Measurements from ENCODE around the gene KANK2. TPM values are rescaled to one million over a fixed set of nuclear protein-coding genes. Genes with fewer than 3 reads are reported as not detected.

KANK2 gene
- total RNA-seq, 4 donors from 2014 or later = 326 to 762 (median 535) TPM

DNA sequence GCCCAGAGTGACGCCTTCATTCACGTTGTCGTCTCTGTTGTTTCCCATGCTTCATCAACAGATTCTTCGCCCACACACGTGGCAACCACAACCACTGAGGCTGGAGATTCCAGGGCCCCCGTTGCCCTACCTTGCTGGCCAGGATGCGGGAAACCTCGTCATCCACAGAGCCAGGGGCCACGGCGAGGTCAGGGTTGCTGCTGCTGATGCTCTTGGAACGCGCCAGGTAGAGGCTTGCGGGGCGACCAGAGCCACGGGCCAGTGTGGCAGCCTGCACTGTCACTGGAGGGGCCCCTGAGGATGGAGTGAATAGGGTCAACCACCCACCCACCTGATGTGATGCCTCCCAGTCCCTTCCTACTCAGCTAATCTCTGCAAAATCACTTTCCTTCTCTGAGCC, 35.7 kb upstream of the KANK2 start:
- TF ChIP-seq POLR2A (IDR thresholded peaks at IDR 0.05) = no peak
- TF ChIP-seq, protein P1, sequence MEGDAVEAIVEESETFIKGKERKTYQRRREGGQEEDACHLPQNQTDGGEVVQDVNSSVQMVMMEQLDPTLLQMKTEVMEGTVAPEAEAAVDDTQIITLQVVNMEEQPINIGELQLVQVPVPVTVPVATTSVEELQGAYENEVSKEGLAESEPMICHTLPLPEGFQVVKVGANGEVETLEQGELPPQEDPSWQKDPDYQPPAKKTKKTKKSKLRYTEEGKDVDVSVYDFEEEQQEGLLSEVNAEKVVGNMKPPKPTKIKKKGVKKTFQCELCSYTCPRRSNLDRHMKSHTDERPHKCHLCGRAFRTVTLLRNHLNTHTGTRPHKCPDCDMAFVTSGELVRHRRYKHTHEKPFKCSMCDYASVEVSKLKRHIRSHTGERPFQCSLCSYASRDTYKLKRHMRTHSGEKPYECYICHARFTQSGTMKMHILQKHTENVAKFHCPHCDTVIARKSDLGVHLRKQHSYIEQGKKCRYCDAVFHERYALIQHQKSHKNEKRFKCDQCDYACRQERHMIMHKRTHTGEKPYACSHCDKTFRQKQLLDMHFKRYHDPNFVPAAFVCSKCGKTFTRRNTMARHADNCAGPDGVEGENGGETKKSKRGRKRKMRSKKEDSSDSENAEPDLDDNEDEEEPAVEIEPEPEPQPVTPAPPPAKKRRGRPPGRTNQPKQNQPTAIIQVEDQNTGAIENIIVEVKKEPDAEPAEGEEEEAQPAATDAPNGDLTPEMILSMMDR (IDR thresholded peaks at IDR 0.05) = no peak
- no peak for DNase-seq
- Histone ChIP-seq H3K36me3 (no peaks in the 10 kb centered on the region), H3K27me3 (no peaks in the 10 kb centered on the region), H3K27ac (no peak overlapping the region), H3K4me1 (no peaks in the 10 kb centered on the region), H3K4me3 (no peak overlapping the region), H3K9me3 (no peaks in the 10 kb centered on the region)
- intact Hi-C loops (cut with DNase I; ENCODE audit: low total_unique reads) = no loop called here

DNA sequence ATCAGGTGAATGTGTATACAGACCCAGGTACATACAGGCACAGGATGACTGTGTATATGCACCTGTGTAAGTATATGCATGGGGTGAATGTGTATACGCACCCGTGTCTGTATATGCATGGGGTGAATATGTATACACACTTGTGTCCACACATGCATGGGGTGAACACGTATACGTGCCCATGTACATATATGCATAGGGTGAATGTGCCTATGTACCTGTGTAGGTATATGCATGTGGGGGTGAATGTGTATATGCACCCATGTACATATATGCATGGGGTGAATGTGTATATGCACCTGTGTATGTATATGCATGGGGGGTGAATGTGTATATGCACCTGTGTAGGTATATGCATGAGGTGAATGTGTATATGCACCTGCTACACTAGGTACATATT, 35.2 kb upstream of the KANK2 start:
- Histone ChIP-seq H3K4me3 (no peak overlapping the region), H3K4me1 (no peaks in the 10 kb centered on the region), H3K36me3 (no peaks in the 10 kb centered on the region), H3K27me3 (no peaks in the 10 kb centered on the region), H3K27ac (no peak overlapping the region), H3K9me3 (no peaks in the 10 kb centered on the region)
- TF ChIP-seq POLR2A (IDR thresholded peaks at IDR 0.05) = no peak
- TF ChIP-seq, protein P1 (IDR thresholded peaks at IDR 0.05) = no peak
- intact Hi-C loops (cut with DNase I; ENCODE audit: low total_unique reads) = no loop called here
- no peak for DNase-seq

DNA sequence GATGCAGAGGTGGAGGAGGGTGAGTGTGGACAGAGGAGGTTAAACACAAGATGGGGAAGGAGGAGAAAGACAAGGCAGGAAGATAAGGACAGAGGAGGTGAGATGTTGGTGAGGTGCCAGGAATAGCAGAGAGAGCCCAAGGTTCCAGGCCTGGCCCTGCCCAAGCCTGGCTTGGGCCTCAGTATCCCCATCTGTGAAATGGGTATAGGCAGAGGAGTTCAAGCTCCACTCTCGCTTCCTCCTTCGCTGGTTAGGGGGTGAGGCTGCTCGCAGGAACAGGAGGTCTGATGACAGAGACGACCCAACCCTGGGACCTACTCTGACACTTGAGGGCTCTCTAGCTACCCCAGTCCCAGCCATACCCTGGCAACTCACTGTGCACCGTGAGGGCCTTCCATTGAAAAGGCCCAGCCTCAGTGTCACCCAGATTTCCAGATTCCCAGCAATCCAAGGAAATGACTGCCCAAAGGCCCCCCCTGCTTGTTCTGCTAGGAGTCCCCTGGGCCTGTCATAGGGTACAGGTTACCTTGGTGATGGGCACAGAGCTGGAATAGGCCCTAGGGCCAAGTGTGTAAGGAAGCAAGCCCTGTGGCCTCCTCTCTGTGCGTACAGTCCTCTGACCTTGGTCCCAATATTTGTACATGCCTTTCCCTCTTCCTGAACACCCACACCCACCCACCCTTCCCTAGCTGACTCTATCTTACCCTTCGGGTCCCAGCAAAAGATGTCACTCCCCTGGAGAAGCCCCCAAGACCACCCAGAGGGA, 33.5 kb upstream of the KANK2 start:
- Histone ChIP-seq H3K36me3 (no peaks in the 10 kb centered on the region), H3K27ac (no peak overlapping the region), H3K4me1 (no peaks in the 10 kb centered on the region), H3K27me3 (no peaks in the 10 kb centered on the region), H3K9me3 (no peaks in the 10 kb centered on the region), H3K4me3 (no peak overlapping the region)
- DNase-seq = no peak
- intact Hi-C loops (cut with DNase I; ENCODE audit: low total_unique reads) = no loop called here
- TF ChIP-seq POLR2A (IDR thresholded peaks at IDR 0.05) = no peak
- TF ChIP-seq, protein P1 (IDR thresholded peaks at IDR 0.05) = no peak

GRCh38 chr19:11227195-11227886, 30.0 kb upstream of the KANK2 start:
- no peak overlapping the region for H3K27ac ChIP-seq
- H3K4me1 ChIP-seq = no peaks in the 10 kb centered on the region
- H3K9me3 ChIP-seq = no peaks in the 10 kb centered on the region
- no peak for TF ChIP-seq POLR2A (IDR thresholded peaks at IDR 0.05)
- TF ChIP-seq, protein P1 (IDR thresholded peaks at IDR 0.05) = no peak
- no peaks in the 10 kb centered on the region for H3K36me3 ChIP-seq
- DNase-seq = no peak
- intact Hi-C loops (cut with DNase I; ENCODE audit: low total_unique reads) = no loop called here
- no peaks in the 10 kb centered on the region for H3K27me3 ChIP-seq
- H3K4me3 ChIP-seq = no peak overlapping the region

DNA sequence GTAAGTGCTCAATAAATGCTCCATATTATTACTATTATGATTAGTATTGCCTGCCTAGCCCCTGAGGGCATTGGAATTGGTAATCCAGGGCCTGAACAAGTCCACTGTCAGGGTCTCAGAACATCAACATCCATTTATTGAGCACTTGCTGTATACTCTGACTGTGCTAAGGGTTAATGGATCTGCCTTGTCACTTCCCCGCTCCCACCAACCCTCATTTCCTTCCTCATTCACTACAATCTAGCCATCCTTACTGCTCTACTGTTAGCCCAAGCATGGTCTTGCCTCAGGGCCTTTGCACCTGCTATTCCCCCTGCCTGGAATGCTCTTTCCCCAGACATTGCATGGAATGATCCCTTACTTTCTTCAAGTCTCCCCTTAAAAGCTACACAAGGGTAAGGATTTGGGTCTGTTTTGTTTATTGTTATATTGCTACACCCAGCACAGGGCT, 29.4 kb upstream of the KANK2 start:
- Histone ChIP-seq H3K36me3 (no peaks in the 10 kb centered on the region), H3K4me3 (no peak overlapping the region), H3K9me3 (no peaks in the 10 kb centered on the region), H3K27me3 (no peaks in the 10 kb centered on the region), H3K4me1 (no peaks in the 10 kb centered on the region), H3K27ac (no peak overlapping the region)
- TF ChIP-seq, protein P1 (IDR thresholded peaks at IDR 0.05) = no peak
- no peak for TF ChIP-seq POLR2A (IDR thresholded peaks at IDR 0.05)
- DNase-seq = no peak
- intact Hi-C loops (cut with DNase I; ENCODE audit: low total_unique reads) = no loop called here

Measured in uterus (tissue), 4 donors.